ENCODE measurements around the gene NTF3. TPM values are rescaled to one million over a fixed set of nuclear protein-coding genes. Genes with fewer than 3 reads are reported as not detected.

Gene NTF3
- total and polyA plus RNA-seq, 7 donors: 0.16 to 0.62 (median 0.29) TPM

DNA sequence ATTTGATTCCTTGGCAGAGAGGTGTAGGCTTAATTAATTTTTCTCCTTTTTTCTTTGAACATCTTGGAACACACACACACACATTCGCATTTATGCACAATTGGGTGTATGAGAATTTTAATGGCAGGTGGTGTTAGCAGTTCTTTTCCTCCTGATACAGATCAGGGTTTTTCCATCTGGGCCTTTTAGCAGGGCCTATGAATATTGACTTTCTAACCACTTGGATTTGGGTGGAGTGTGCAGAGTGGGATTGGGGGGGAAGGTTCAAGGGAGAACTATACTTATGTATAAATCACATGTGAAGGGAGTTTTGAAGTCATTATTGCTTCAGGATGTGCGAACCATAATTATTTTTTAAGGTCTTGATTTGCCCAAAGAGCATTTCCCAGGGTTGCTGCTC, 28.9 kb downstream of the NTF3 start:
- TF ChIP-seq, protein P1, sequence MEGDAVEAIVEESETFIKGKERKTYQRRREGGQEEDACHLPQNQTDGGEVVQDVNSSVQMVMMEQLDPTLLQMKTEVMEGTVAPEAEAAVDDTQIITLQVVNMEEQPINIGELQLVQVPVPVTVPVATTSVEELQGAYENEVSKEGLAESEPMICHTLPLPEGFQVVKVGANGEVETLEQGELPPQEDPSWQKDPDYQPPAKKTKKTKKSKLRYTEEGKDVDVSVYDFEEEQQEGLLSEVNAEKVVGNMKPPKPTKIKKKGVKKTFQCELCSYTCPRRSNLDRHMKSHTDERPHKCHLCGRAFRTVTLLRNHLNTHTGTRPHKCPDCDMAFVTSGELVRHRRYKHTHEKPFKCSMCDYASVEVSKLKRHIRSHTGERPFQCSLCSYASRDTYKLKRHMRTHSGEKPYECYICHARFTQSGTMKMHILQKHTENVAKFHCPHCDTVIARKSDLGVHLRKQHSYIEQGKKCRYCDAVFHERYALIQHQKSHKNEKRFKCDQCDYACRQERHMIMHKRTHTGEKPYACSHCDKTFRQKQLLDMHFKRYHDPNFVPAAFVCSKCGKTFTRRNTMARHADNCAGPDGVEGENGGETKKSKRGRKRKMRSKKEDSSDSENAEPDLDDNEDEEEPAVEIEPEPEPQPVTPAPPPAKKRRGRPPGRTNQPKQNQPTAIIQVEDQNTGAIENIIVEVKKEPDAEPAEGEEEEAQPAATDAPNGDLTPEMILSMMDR (IDR thresholded peaks at IDR 0.05): no peak
- Histone ChIP-seq H3K4me1 (no peaks in the 10 kb centered on the region), H3K27ac (no peak overlapping the region), H3K27me3 (ENCODE audit: insufficient read depth in 3 of 3, low read length in 2 of 3) (no peaks in the 10 kb centered on the region), H3K36me3 (ENCODE audit: insufficient read depth in 1 of 2, low read depth in 1 of 2) (no peaks in the 10 kb centered on the region), H3K9me3 (no peaks in the 10 kb centered on the region), H3K4me3 (no peak overlapping the region)
- ATAC-seq (no peak), DNase-seq (no peak)
- intact Hi-C loops (cut with DNase I): no loop called here
- WGBS, 3 donors: 91 to 96% (median 93%) methylated on average over 2 of the region's 2 CpGs

DNA sequence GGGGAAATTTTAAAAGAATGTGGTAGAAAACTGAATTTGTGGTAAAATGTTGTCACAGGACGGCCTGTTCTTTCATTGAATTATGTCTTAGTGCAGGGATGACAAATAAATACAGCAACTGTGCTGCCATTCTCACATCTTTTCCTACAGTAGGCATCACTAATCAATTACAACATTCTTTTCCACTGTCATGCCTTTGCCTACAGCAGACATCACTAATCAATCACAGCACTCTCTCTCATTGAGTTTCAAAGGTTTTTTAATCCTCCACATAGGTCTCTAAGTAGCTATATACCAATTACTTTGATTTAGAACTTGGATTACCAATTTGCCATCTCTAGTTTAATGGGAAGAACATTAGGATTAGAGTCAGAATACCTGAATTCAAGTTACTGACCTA, 30.1 kb downstream of the NTF3 start:
- Histone ChIP-seq H3K27ac (no peak overlapping the region), H3K9me3 (no peaks in the 10 kb centered on the region), H3K36me3 (ENCODE audit: insufficient read depth in 1 of 2, low read depth in 1 of 2) (no peaks in the 10 kb centered on the region), H3K27me3 (ENCODE audit: insufficient read depth in 3 of 3, low read length in 2 of 3) (no peaks in the 10 kb centered on the region), H3K4me3 (no peak overlapping the region), H3K4me1 (no peaks in the 10 kb centered on the region)
- WGBS, 3 donors: 88 to 91% (median 90%) methylated on average over 1 of the region's 1 CpG
- ATAC-seq: no peak
- intact Hi-C loops (cut with DNase I): no loop called here
- TF ChIP-seq, protein P1 (IDR thresholded peaks at IDR 0.05): no peak
- no peak for DNase-seq

DNA sequence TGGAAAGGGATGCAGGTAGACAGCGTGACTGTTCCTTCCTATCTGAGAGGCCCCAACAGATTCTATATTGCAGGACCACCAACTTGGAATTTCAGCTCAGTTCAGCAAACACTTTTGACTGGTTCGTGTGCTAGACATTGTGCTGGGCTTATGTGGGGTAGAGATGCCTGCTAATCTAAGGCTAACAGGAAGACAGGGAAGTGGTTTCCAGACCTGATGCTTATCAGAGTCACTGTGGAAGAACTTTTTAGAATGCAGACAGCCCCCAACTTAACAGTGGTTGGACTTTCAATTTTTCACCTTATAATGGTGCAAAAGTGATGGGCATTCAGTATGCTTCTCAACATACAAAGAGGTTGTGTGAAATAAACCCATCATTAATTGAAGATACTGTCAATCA, 32.2 kb downstream of the NTF3 start:
- Histone ChIP-seq H3K27me3 (ENCODE audit: insufficient read depth in 3 of 3, low read length in 2 of 3) (no peaks in the 10 kb centered on the region), H3K9me3 (no peaks in the 10 kb centered on the region), H3K4me1 (no peaks in the 10 kb centered on the region), H3K36me3 (ENCODE audit: insufficient read depth in 1 of 2, low read depth in 1 of 2) (no peaks in the 10 kb centered on the region), H3K4me3 (no peak overlapping the region), H3K27ac (no peak overlapping the region)
- 72 to 83% (median 74%) methylated on average over 2 of the region's 2 CpGs for WGBS, 3 donors
- intact Hi-C loops (cut with DNase I): no loop called here
- ATAC-seq (no peak), DNase-seq (no peak)
- TF ChIP-seq, protein P1 (IDR thresholded peaks at IDR 0.05): no peak

DNA sequence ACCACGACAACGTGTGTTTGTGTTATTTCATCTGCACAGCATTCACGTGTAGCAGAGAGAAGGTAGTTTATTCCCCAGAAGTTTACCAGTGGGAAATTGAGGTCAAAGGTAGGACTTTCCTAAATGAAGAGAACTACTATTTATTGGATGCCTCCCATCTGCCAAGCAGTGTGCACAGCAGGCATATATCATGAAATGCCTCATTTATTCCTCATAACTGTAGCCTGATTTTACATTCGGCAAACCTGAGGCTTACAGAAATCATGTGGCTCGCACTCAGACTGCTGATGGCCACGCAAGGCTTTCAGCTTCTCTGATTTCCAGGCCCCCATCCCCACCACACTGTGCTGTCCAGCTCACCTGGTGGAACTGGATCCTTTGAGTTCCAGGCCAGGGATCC, 33.5 kb downstream of the NTF3 start:
- intact Hi-C loops (cut with DNase I): no loop called here
- H3K27me3 ChIP-seq (ENCODE audit: insufficient read depth in 3 of 3, low read length in 2 of 3): no peaks in the 10 kb centered on the region
- DNase-seq (no peak), ATAC-seq (no peak)
- TF ChIP-seq, protein P1 (IDR thresholded peaks at IDR 0.05): no peak
- H3K27ac ChIP-seq: no peak overlapping the region
- no peaks in the 10 kb centered on the region for H3K36me3 ChIP-seq (ENCODE audit: insufficient read depth in 1 of 2, low read depth in 1 of 2)
- H3K4me3 ChIP-seq: no peak overlapping the region
- WGBS, 3 donors: 90 to 92% (median 92%) methylated on average over 6 of the region's 6 CpGs
- no peaks in the 10 kb centered on the region for H3K9me3 ChIP-seq
- no peaks in the 10 kb centered on the region for H3K4me1 ChIP-seq

DNA sequence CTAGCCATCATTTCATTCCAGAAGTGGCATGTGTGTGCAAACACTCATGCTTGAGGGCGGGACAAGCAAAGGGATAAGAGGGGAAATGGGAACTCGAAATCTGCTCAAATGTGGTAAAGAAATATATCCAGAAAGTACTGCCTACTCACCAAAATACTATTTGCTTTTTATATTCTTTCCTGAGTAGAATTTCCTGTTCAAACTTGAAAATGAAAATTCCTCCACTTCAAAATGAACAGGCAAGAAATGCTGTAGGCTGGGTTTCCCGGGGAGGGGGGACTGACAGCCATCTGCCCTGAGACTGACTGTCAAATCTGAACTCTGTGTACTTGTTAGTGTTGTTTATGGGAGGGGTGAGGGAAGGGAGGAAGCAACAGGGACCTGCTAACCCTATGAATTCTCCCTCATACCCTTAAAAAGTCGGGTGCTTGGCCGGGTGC, 34.6 kb downstream of the NTF3 start:
- DNase-seq: no peak
- H3K9me3 ChIP-seq: no peaks in the 10 kb centered on the region
- TF ChIP-seq, protein P1 (IDR thresholded peaks at IDR 0.05): no peak
- ATAC-seq: no peak
- H3K4me3 ChIP-seq: no peak overlapping the region
- no peaks in the 10 kb centered on the region for H3K36me3 ChIP-seq (ENCODE audit: insufficient read depth in 1 of 2, low read depth in 1 of 2)
- WGBS, 3 donors: 65 to 72% (median 71%) methylated on average over 5 of the region's 5 CpGs
- H3K27me3 ChIP-seq (ENCODE audit: insufficient read depth in 3 of 3, low read length in 2 of 3): no peaks in the 10 kb centered on the region
- no peaks in the 10 kb centered on the region for H3K4me1 ChIP-seq
- no peak overlapping the region for H3K27ac ChIP-seq
- intact Hi-C loops (cut with DNase I): no loop called here

Measured in psoas muscle (tissue), 8 donors.